ENCODE measurements around the gene AREG.

DNA sequence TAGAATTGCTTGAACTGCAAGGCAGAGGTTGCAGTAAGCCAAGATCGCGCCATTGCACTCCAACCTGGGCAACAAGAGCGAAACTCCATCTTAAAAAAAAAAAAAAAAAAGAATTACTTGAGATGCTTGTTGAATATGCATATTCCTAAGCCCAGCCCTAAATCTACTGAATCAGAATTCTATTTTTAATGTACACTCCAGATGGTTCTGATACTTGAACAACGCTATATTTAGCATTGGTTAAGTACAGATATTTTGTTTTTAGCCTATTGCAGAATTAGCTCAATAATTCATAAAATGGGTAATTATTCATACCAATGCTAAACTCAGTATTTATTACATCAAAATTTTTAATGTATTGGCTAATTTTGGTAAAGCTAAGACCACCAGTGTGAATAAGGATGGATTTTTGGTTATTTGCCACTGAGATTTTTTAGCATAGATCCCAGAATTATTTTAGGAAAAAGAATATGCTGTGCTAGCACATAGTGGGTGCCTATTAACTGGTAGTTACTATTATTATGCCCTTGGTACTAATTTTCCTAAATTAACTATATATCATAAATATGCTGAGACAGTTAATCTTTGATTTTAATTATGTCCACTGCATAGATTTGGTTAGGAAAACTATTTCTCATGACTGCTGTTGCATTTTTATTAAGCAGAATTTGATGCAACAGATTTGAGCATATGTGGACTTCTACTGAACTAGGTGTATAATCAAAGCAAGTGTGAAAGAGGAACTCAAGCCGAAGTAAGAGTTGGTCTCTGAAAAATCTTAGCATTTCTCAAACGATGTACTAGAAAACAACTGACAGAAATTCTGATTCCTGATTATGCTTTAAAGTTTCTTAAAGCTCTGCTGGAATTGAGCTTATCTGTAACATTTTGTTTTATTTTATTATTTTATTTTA, 9.2 kb downstream of the AREG start:
- TF ChIP-seq, protein P1, sequence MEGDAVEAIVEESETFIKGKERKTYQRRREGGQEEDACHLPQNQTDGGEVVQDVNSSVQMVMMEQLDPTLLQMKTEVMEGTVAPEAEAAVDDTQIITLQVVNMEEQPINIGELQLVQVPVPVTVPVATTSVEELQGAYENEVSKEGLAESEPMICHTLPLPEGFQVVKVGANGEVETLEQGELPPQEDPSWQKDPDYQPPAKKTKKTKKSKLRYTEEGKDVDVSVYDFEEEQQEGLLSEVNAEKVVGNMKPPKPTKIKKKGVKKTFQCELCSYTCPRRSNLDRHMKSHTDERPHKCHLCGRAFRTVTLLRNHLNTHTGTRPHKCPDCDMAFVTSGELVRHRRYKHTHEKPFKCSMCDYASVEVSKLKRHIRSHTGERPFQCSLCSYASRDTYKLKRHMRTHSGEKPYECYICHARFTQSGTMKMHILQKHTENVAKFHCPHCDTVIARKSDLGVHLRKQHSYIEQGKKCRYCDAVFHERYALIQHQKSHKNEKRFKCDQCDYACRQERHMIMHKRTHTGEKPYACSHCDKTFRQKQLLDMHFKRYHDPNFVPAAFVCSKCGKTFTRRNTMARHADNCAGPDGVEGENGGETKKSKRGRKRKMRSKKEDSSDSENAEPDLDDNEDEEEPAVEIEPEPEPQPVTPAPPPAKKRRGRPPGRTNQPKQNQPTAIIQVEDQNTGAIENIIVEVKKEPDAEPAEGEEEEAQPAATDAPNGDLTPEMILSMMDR (IDR thresholded peaks at IDR 0.05): no peak
- TF ChIP-seq POLR2A (IDR thresholded peaks at IDR 0.05): no peak
